RWPE1 (cell line): ENCODE measurements around the gene TOB2.
"Not testable (repeated sequence)": the region's sequence is repeated elsewhere in the genome, so short reads cannot be mapped to it uniquely, and the experiment has no call there.

Source experiments
- CTCF ChIA-PET: fragments of 350-600 bp; sonication (Branson Sonifier 250); formaldehyde crosslinking; extraction: SDS; loops from one replicate; lab custom pipeline; 2021; lab: Yijun Ruan, JAX
- POLR2A ChIA-PET: fragments of 400-600 bp; formaldehyde crosslinking; extraction: SDS; loops from one replicate; lab custom pipeline; 2020; ENCODE audit warnings: antibody characterized with exemption; ENCODE audit not compliant: low non-redundant PET; lab: Yijun Ruan, JAX
- DNase-seq: peaks from one replicate; pipeline ENCODE4 v3.0.0; 2012; ENCODE audit warnings: low spot score
- H3K27ac ChIP-seq: fragments of 450-650 bp; 2 replicates; pipeline ENCODE4 v1.5.1; 2017
- CTCF ChIP-seq: fragments of 450-650 bp; conservative IDR thresholded peaks from 2 replicates; pipeline ENCODE4 v1.5.1; 2017; ENCODE audit warnings: low read depth, mild to moderate bottlenecking

The TOB2 gene

DNA sequence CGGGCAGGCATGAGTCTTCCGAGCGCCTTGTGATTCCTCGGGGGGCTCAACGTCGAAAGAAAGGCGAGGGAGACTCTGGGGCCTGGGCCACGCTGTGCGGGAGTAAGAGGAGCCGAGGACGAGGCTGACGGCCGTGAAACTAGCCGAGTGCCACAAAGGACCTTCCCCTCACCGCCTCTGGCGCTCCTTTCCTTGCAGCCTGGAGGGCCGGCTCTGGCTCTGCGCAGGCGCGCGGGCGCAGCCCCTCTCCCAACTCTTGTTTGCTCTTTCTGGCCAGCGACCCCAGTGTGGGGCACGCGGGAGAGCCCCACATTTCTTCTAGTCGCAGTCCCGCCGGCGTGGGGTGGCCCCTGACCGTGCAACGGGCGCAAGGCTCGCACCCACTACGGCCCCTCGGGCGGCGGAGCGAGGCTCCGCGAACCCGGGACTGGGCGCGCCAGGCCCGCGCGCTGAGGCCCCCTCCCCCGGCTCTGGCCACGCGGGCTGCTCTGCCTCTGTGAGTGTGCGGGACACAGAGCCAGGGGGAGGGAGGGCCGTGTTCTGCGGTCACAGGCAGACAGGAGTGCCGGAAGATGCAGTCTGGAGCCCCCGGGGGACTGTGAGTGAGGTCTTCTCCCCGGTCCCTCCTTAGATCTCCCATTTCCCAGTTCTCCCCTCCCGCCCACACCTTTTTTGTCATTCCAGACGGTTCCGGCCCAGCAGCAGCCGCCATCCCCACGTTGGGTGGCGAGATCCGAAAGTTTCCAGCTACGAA, 1.0 kb upstream of the TOB2 start:
- POLR2A ChIA-PET = interaction anchor here (0.9 to 1.0 kb wide), 3 partner anchors 21 to 70 kb away, joined by 3 read pairs; partner anchors contain the start of genes ACO2 and PHF5A
- H3K27ac ChIP-seq = peak overlapping the region; percentile 96
- no peak for DNase-seq
- TF ChIP-seq CTCF = no peak
- CTCF ChIA-PET = interaction anchor here (0.6 to 0.7 kb wide), 2 partner anchors 9 to 70 kb away, joined by 3 read pairs; no protein-coding TSS in a partner anchor

DNA sequence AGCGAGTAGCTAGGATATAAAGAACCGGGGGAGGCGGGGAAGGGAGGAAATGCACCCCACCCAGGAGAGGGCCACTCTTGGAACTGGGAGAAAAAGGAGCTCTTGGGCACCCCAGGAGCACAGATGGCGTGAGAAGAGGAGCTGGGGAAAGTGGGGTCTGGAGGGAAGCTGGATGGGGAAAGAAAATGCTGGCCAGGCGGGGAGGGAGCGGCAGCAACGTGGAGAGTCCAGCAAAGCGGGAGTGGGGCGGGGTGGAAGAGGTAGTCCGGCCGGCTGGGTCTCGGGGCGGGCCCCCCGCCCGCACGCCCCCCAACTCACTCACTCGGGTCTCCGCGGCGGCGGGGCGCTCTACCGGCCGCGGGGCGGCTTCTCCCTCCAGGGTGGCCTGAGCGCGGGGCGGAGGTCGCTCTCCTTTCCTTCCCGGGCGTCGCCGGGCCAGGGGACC, 522 bp downstream of the TOB2 start:
- CTCF ChIA-PET = interaction anchor here (0.6 to 1.0 kb wide), 2 partner anchors 42 to 399 kb away, joined by 3 read pairs; no protein-coding TSS in a partner anchor
- no peak for DNase-seq
- peak overlapping the region; percentile 96 for H3K27ac ChIP-seq
- POLR2A ChIA-PET = interaction anchor here (0.8 to 1.0 kb wide), 4 partner anchors 8 to 71 kb away, joined by 3 to 9 read pairs (median 3); partner anchors contain the start of genes ACO2 and PHF5A
- no peak for TF ChIP-seq CTCF

GRCh38 chr22:41445129-41446056, 1.2 kb downstream of the TOB2 start:
- CTCF ChIA-PET = interaction anchor here (0.6 to 1.0 kb wide), 2 partner anchors 41 to 399 kb away, joined by 3 read pairs; no protein-coding TSS in a partner anchor
- no peak for TF ChIP-seq CTCF
- peak overlapping the region; percentile 96 for H3K27ac ChIP-seq
- no peak for DNase-seq
- POLR2A ChIA-PET = interaction anchor here (0.7 kb wide), 1 partner anchor 23 kb away, joined by 3 read pairs; the partner anchor contains the start of gene PHF5A

- peak; percentile 78 for DNase-seq
- TF ChIP-seq CTCF = no peak
- ChIA-PET POLR2A (interaction anchor here (0.7 kb wide), 1 partner anchor 24 kb away, joined by 3 read pairs; the partner anchor contains the start of gene PHF5A), CTCF (no interaction called here)
- peak overlapping the region; percentile 96 for H3K27ac ChIP-seq
Measured at GRCh38 chr22:41444360-41445128, 2.1 kb downstream of the TOB2 start.

- TF ChIP-seq CTCF = no peak
- no peak for DNase-seq
- ChIA-PET POLR2A (no interaction called here), CTCF (no interaction called here)
- no peak overlapping the region for H3K27ac ChIP-seq
Measured at GRCh38 chr22:41442240-41442792, 4.3 kb downstream of the TOB2 start.

DNA sequence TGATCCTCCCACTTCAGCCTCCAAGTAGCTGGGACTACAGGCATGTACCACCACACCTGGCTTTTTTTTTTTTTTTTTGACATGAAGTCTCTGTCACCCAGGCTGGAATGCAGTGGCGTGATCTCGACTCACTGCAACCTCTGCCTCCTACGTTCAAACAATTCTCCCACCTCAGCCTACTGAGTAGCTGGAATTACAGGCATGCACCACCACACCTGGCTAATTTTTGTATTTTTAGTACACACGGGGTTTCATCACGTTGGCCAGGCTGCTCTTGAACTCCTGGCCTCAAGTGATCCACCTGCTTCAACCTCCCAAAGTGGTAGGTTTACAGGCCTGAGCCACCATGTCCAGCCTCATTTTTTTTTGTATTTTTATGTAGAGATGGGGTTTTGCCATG, 6.1 kb downstream of the TOB2 start:
- DNase-seq, H3K27ac ChIP-seq, POLR2A ChIA-PET, CTCF ChIA-PET: not testable (repeated sequence)
